LNCaP clone FGC (cell line): ENCODE data around the gene BMP6.

Experiments
- DNase-seq: peaks from one replicate; pipeline ENCODE4 v3.0.0-alpha.2; 2011; ENCODE audit warnings: low read depth
- H3K4me3 ChIP-seq: 2 replicates; pipeline ENCODE4 v1.5.1; 2011; ENCODE audit warnings: mild to moderate bottlenecking, low read depth, low read length, control low read depth
- TF ChIP-seq, protein P1 (sequence below): IDR thresholded peaks from 2 replicates; pipeline ENCODE4 v1.5.1; 2012; ENCODE audit warnings: mild to moderate bottlenecking; ENCODE audit not compliant: control insufficient read depth, insufficient read depth; ENCODE audit errors: extremely low read depth

BMP6 gene

DNA sequence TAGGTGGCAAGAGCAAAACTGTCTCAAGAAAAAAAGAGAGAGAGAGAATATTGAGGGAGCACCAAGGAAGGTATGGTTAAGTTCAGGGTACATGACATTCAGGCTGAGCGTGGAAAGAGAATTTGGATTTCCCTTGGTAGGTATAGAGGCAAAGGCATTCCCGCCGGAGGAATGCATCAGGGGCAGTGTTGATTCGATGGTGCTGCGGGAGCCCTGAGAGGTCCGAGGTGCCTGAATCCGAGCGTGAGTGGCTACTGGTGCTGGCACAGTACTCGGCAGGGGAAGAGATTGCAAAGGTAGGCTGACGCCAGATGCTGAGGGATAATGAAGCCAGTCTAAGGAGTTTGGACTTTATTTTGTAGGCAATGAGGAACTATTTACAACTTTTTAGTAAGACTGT, 20.0 kb downstream of the BMP6 start:
- no peak overlapping the region for H3K4me3 ChIP-seq
- DNase-seq, result no peak

DNA sequence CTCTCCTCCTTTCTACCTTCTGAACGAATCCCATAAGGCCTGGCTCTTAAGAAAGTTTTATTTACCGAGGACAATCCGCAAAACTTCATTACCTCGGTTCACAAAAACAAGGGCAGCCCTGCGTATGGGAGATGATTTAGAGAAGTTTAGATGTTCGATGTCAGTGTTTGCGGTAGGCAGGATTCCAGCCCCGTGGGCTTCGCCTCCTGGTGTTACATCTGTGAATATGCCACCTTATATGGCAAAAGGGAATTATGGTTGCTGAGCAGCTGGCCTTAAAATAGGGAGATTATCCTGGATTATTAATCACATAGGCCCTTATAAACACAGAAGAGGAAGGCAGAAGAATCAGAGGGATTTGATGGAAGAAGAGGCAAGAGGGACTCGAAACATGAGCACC, 21.1 kb downstream of the BMP6 start:
- no peak for DNase-seq
- no peak overlapping the region for H3K4me3 ChIP-seq
- TF ChIP-seq, protein P1, sequence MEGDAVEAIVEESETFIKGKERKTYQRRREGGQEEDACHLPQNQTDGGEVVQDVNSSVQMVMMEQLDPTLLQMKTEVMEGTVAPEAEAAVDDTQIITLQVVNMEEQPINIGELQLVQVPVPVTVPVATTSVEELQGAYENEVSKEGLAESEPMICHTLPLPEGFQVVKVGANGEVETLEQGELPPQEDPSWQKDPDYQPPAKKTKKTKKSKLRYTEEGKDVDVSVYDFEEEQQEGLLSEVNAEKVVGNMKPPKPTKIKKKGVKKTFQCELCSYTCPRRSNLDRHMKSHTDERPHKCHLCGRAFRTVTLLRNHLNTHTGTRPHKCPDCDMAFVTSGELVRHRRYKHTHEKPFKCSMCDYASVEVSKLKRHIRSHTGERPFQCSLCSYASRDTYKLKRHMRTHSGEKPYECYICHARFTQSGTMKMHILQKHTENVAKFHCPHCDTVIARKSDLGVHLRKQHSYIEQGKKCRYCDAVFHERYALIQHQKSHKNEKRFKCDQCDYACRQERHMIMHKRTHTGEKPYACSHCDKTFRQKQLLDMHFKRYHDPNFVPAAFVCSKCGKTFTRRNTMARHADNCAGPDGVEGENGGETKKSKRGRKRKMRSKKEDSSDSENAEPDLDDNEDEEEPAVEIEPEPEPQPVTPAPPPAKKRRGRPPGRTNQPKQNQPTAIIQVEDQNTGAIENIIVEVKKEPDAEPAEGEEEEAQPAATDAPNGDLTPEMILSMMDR, result no peak

More for the DNA sequence above, 20.0 kb downstream of the BMP6 start:
- TF ChIP-seq, protein P1, result no peak

DNA sequence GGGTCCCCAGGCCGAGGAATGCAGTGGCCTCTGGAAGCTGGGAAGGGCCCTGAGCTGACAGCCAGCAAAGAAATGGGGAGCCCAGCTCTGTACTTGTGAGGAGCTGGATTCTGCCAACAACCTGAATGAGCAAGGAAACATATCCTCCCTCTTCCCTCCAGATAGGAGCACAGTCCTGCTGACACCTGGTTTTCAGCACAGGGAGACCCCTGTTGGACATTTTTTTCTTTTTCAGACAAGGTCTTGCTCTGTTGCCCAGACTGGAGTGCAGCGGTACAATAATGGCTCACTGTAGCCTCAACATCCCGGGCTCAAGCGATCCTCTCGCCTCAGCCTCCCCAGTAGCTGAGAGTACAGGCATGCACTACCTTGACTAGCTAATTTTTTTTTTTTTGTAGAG, 21.5 kb downstream of the BMP6 start:
- TF ChIP-seq, protein P1, result no peak
- DNase-seq, result no peak
- no peak overlapping the region for H3K4me3 ChIP-seq

DNA sequence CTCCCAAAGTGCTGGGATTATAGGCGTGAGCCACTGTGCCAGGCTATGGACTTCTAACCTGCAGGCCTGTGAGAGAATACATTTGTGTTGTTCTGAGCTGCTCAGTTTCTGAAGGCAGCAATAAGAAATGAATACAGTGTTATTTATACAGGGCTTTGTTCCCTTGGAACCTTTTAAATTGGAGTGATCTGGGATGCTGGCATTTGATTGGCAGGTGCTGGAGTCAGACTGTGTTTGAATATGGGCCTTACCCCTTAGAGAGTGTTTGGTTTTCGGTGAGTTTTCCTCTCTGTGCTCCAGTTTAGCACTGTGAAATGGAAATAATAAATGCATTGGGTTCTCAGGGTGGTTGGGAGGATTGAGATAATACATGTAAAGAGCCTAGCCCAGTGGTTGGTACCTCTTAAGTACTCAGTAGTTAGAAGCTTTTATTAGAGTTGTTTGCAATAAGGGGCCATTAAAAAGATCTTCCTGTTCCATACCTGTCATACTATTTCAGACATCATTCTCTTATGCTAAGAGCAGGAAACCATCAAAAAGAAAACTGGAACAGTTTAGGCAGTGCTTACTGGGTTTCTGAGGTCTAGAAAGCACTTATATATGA, 22.1 kb downstream of the BMP6 start:
- TF ChIP-seq, protein P1, result no peak
- H3K4me3 ChIP-seq, result no peak overlapping the region
- no peak for DNase-seq

DNA sequence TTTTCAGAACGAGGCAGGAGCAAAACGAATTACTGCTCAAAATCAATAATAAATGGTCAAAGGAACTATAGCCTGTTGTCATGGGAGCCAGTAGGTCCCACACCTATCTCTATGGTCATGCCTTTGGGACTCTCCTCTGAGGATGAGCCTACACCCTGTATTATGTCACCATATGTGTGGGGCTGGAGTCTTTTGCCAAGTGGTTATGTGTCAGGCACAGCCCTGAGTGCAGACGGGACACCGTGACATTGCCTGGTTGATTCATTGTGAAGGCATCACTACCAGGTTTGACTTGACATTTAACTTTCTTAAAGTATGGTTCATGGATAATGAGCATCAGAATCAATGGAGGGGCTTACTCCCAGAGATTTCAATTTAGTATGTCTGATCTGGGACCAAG, 23.6 kb downstream of the BMP6 start:
- TF ChIP-seq, protein P1, result no peak
- DNase-seq, result no peak

DNA sequence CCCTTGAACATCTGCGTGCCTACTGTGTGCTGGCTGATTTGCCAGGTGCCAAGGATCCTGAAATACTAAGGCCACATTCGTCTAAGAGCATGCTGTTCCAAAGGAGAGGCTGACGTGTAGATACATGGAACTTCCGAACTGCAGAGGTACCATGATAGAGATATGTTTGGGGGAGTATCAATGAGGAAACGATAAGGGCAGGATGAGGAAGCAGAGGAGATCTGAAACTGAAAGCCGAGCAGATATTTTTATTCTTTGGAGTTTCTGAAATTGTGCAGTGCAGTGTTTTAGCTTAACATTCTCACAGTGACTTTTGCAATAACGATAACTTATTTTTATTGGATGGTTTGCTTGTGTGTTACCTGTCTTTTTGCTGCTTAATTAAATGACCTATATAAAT, 24.3 kb downstream of the BMP6 start:
- H3K4me3 ChIP-seq, result no peak overlapping the region
- DNase-seq, result no peak
- TF ChIP-seq, protein P1, result no peak

More for the DNA sequence above, 23.6 kb downstream of the BMP6 start:
- no peak overlapping the region for H3K4me3 ChIP-seq

DNA sequence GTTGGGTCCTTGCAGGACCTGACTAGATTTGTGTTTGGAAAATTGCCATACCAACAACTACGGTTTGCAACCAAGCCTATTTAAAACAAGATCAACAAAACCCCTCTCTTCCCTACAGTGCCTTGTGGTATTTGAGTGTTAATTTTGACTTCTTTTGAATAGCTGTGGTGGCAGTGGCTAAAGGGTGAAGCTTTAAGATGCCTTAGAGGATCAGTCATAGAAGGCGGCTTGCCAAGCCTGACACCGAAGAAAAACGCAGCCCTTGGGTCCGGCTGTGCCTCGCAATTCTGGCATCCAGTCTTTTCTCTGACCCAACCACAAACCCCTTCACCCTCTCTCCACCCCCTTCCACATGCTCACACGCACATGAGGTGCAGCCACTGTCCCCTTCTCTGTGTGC, 32.6 kb downstream of the BMP6 start:
- DNase-seq, result no peak
- H3K4me3 ChIP-seq, result no peak overlapping the region
- TF ChIP-seq, protein P1, result no peak
